ENCODE results near the gene ALK.

Gene ALK

DNA sequence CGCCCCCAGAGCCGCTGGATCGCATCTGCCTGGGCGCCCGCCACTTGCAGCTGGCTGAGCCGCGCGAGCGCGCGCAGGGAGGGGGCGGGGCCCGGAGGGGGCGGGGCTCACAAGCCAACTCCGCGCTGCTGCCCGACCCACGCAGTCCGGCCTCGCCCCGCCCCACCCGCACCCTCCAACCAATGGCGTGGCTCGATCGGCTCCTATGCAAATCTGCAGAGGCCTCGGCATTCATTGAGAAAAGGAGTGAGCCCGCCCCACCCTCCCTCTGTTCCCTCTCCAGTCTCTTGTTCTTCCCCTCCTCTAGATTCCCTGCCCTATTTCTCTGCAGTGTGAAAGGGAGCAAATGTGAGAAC is at the start of gene ALK:
Gene ALK (minus strand): TSS at position 27 of the 356 bp plus-strand sequence. CDS start 927 bp downstream, outside the sequence.
- no peak for DNase-seq (ENCODE audit: low read depth)

DNA sequence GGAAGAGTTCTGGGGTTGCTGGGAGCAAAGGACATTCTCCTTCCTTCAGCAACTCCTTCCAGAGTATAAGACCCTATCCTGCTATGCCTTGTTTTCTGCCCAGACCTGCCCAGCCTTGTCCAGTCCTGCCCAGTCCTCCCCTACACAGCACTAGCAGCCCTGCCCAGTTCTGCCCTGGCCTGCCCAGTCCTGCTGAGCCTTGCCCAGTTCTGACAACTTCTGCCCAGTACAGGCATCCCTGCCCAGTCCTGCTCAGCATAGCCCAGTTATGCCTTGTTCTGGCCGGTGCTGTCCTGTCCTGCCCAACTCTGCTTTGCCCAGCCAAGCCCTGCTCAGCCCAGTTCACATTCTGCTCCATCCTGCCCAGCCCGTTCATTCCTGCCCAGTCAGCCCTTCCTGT is 44.9 kb upstream of the ALK start:
- no peak for DNase-seq (ENCODE audit: low read depth)

GRCh38 chr2:29963972-29964570 is 42.7 kb upstream of the ALK start:
- no peak for DNase-seq (ENCODE audit: low read depth)

DNA sequence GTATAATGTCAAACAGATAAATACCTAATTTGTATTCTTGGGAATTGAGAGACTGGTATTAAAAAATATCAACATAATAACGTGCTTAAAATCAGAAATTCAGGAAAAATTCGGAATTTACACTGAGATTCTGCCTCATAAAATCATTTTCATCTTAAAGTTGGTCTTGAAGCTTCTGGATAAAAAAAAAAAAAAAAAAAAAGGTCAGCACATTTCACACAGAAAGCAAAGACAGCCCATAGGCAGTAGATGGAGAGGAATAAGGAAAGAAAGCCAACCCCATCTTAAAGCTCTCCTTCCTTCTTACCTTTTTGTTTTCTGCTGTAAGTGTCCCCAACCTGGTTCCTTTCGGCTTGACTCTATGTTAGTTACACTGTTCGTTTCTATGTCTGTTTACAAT is 41.5 kb upstream of the ALK start:
- DNase-seq (ENCODE audit: low read depth): no peak

GRCh38 chr2:29954316-29954715 is 32.9 kb upstream of the ALK start:
- no peak for DNase-seq (ENCODE audit: low read depth)

- DNase-seq (ENCODE audit: low read depth): no peak
Observed at GRCh38 chr2:29952973-29953372, 31.6 kb upstream of the ALK start.

- no peak for DNase-seq (ENCODE audit: low read depth)
Observed at GRCh38 chr2:29951576-29951975, 30.2 kb upstream of the ALK start.

- DNase-seq (ENCODE audit: low read depth): no peak
Observed at GRCh38 chr2:29950481-29950880, 29.1 kb upstream of the ALK start.

GRCh38 chr2:29949042-29949441 is 27.7 kb upstream of the ALK start:
- no peak for DNase-seq (ENCODE audit: low read depth)

- no peak for DNase-seq (ENCODE audit: low read depth)
Observed at GRCh38 chr2:29946505-29946904, 25.1 kb upstream of the ALK start.

DNA sequence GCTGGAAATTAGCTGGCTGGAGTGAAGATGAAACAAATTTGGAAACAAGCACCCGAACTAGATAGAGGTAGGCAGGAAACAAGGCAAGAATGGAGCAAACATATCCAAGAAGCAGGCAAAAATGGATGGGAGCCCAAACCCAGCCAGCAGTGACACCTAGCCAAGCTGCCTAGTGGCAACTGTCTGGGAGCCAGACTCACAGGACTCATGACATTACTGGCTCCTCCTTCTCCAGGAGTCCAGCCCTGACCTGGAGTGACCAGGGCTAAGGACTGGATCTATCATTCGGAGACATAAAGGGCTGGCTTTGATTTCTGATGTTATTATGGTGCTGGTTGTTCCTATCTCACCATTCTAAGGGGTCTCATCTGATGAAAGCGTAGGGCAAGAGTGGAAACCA is 21.3 kb upstream of the ALK start:
- DNase-seq (ENCODE audit: low read depth): no peak

- no peak for DNase-seq (ENCODE audit: low read depth)
Observed at GRCh38 chr2:29940706-29941105, 19.3 kb upstream of the ALK start.

DNA sequence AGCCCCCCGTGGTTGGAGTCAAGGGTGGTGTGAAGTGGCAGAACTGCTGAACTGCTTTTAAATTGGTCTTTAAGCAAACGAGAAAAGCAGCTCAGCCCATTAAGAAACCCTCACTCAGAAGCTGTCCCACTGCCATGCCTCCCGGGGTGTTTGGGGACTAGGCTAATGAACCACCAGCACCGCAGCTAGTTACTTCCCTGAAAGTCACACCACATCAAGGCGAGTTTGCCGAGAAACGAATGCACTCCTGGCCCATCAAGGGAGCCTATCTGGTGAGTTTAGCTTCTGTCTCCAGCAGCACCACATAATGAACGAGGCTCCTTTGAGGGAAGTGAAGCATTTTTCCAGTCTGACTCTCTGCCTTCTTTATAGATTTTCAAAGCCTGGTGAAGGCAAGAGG is 14.6 kb upstream of the ALK start:
- no peak for DNase-seq (ENCODE audit: low read depth)

DNA sequence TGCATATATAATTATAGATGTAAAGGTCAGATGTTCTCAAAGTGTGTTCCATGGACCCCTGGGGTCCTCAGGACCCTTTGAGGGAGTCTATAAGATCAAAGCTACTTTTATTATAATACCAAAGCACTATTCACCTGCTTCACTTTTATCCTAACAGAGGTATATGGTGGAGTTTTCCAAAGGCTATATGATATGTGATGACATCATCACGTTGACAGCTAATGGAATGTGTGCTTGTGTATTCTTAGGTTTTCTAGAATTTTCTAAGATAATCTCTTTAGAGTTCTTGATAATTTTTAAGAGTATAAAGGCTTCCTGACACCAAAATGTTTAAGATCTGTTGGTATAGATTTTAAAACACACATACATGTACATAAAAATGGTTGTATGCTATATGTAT is 10.4 kb upstream of the ALK start:
- DNase-seq (ENCODE audit: low read depth): no peak

DNA sequence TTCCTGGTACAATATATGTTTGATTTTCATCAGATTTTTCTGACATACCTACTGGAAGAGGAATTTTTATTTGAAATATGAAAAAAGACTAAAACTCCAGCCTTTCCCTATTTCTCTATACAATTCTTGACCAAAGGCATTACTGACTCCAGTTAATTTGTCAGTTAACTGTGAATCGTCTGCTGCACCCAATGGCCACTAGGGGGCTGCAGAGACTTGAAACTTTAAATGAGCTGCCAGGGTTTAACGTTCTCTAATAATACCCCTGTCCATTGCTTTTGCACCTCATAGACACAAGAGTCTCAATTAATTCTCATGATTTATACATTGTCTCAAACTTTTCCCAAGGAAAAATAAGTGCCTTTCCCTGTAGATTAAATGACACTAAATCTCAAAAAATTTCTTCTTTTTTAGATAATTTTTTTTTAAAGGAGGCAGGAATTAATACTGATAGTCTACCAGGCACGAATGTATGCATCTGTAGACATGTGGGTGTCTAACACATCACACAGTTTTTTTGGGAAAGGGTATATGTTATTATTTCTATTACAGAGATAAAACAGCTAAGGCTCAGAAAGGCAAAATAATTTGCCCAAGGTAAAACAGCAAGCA is 1.8 kb upstream of the ALK start:
- DNase-seq (ENCODE audit: low read depth): no peak

- DNase-seq (ENCODE audit: low read depth): no peak
Observed at GRCh38 chr2:29922605-29923004, 1.2 kb upstream of the ALK start.

DNA sequence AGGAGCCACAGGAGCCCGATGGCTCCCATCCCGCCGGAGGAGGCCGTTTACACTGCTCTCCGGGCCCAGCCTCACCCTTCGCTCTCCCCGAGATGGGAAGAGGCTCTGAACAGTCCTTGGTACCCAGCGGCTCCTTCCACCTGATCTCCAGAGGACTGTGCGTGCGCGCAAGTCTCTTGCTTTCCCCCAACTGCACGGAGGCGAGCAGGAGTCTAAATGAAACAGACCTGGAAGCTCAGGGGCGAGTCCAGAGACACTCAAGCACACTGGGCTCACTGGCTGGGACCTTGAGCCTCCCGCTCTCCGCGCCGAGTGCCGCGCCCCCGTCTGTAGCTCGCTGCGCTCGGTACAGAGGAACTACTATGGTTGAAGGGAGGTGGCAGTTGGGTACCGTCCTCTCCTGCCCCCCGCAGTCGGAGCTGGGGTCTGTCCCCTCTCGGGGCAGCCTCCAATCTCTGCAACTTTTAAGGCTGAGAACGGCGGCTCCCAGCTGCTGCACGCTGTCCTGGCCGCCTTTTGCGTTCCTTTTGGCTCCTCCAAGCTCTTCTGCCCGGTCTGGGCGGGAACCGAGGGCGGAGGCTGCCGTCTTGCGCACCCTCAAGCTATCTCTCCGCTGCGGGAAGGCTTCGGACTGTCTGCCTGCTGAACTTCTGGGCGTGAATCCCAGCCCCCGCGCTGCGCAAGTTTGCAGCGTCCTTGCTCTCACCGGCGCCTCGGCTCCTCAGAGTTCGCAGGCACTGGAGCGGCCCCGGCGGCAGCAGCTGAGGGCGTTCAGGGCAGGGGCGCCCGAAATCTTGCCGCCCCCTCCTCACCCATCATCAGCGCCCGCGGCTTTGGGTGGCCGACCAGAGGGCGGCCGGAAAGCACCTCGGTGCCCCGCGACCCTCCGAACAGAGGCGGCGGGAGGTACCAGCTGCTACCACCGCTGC is 491 bp downstream of the ALK start:
- no peak for DNase-seq (ENCODE audit: low read depth)

DNA sequence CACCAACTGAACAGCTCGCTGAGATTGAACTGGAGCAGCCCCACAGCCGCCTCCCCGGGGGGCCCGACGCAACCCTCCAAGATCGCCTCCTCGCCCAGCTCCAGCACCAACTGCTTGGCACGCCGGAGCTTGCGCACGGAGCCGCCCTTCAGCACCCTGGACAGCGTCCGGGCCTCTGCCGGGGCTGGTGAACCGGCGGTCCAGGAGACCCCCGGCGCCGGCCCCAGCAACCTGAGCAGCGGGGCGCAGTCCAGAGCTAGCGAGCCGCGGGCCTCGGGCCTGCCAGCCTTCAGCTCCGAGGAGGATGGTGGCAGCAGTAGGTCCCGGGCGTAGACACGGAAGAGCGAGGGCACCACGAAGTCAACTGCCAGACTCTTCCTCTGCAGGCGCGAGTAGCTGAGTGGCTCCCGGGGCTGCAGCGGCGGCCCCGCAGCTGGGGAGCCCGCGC is 1.2 kb downstream of the ALK start:
- no peak for DNase-seq (ENCODE audit: low read depth)

- no peak for DNase-seq (ENCODE audit: low read depth)
Observed at GRCh38 chr2:29918941-29919340, 2.4 kb downstream of the ALK start.

- DNase-seq (ENCODE audit: low read depth): no peak
Observed at GRCh38 chr2:29917781-29918180, 3.6 kb downstream of the ALK start.

DNA sequence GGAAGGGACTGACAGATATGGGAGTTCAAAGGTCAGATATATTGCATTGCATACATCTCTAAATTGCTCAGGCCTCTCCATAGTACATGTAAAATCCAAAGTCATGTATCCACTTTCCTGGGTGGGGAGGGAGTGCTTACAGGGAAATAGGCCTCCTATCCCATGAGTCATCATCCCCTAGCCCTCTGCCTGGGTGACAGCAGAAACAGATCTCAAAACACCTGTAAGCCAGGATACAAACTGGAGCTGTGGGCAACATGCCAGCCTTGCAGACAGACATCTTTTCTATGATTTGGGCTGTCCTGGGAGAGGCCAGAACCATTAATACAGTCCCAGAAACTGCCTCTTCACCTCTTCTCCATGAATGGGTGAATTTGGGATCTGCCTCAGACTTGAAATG is 4.8 kb downstream of the ALK start:
- no peak for DNase-seq (ENCODE audit: low read depth)

DNA sequence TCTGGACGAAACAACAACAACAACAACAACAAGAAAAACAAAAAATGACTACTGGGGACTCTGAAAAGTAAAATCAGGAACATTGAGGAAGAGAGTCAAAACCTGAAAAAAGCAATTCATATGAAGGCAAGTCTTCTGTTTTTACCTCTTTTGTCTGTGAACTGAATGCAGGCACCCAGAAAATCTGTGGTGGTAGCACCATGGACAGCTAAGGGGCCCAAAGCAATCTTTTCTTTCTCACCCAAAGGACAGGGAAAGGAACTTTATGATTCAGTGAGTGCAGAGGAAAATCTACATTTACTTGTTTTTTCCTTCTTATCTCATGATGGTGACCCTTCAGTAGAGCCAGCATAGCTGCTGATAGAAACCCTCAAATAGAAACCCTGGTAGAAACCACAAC is 10.4 kb downstream of the ALK start:
- DNase-seq (ENCODE audit: low read depth): no peak

DNA sequence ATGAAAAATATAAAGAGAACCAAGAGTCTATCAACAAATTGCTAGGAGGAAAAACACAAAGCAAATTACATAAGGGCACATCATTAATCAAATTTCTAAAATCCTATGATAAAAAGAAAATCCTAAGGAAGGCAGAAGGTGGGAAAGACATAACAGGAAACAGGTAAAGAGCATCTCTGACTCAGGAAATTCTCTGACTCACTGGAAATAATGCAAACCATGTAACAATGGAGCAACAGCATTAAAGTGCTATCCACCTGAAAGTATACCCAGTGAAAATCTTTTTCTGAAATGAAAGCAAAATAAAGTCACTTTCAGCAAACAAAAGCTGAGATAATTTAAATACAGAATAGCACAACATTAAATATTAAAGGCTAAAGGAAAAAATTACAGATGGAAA is 10.9 kb downstream of the ALK start:
- no peak for DNase-seq (ENCODE audit: low read depth)
